VCaP (cell line): Measurements from ENCODE around the gene NKD2.

Experiments used
- H3K27ac ChIP-seq: fragments of 450-650 bp; 2 replicates; pipeline ENCODE4 v1.5.1; 2017
- CTCF ChIP-seq: fragments of 450-650 bp; conservative IDR thresholded peaks from 2 replicates; pipeline ENCODE4 v1.5.1; 2017; ENCODE audit warnings: mild to moderate bottlenecking, moderate library complexity

The NKD2 gene

GRCh38 chr5:1041225-1042143, 32.9 kb downstream of the NKD2 start:
- no peak for TF ChIP-seq CTCF
- no peak overlapping the region for H3K27ac ChIP-seq

- H3K27ac ChIP-seq = no peak overlapping the region
- no peak for TF ChIP-seq CTCF
Observed at GRCh38 chr5:1042626-1043025, 34.0 kb downstream of the NKD2 start.

- no peak overlapping the region for H3K27ac ChIP-seq
- TF ChIP-seq CTCF = no peak
Observed at GRCh38 chr5:1043327-1043726, 34.7 kb downstream of the NKD2 start.

GRCh38 chr5:1044117-1044516, 35.5 kb downstream of the NKD2 start:
- H3K27ac ChIP-seq = no peak overlapping the region
- TF ChIP-seq CTCF = no peak

GRCh38 chr5:1045960-1046560, 37.5 kb downstream of the NKD2 start:
- TF ChIP-seq CTCF = no peak

GRCh38 chr5:1047332-1047965, 38.8 kb downstream of the NKD2 start:
- H3K27ac ChIP-seq = no peak overlapping the region
- no peak for TF ChIP-seq CTCF

More at GRCh38 chr5:1045960-1046560, 37.5 kb downstream of the NKD2 start:
- H3K27ac ChIP-seq = no peak overlapping the region

- TF ChIP-seq CTCF = no peak
- no peak overlapping the region for H3K27ac ChIP-seq
Observed at GRCh38 chr5:1048162-1048721, 39.6 kb downstream of the NKD2 start.
